ENCODE data around the gene DUSP7.
A peak's percentile ranks its signal among the peaks of the same experiment; 100 is the strongest.

DNA sequence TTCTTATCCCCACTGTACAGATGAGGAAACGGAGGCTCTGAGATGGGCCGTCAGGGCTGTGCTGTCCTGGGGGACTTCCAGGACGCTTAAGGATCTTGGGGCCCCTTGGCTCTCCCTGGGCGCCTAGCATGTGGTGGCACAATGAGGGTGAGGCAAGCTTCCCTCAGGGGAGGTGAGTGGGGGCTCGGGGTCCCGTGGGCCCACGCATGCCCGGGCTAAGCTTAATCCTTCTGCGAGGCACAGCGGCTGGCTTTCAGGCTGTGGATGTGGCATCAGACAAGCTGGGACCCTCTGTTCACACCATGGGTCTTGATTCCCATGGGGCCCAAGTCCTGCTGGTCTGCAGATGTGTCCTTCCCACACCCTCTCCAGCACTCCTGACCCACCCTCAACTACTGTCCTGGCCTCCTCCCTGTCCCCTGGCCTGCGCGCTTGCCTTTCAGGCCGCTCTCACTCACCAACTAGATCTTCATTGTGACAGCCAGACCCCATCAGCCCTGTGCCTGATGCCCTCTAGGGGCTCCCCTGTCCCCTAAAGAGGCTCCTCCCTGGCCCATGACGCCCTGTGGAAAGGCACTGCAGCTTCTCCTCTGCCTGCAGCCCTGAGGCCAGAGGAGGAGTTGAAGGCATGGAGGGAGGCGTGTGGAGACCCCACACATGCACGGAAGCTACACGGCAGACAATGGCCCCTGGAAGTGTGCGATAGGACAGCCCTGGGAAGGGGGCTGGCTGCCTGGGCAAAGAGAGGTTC is 11.3 kb downstream of the DUSP7 start:
- TF ChIP-seq, protein P1, sequence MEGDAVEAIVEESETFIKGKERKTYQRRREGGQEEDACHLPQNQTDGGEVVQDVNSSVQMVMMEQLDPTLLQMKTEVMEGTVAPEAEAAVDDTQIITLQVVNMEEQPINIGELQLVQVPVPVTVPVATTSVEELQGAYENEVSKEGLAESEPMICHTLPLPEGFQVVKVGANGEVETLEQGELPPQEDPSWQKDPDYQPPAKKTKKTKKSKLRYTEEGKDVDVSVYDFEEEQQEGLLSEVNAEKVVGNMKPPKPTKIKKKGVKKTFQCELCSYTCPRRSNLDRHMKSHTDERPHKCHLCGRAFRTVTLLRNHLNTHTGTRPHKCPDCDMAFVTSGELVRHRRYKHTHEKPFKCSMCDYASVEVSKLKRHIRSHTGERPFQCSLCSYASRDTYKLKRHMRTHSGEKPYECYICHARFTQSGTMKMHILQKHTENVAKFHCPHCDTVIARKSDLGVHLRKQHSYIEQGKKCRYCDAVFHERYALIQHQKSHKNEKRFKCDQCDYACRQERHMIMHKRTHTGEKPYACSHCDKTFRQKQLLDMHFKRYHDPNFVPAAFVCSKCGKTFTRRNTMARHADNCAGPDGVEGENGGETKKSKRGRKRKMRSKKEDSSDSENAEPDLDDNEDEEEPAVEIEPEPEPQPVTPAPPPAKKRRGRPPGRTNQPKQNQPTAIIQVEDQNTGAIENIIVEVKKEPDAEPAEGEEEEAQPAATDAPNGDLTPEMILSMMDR (conservative IDR thresholded peaks at IDR 0.05; ENCODE audit: low read depth, low read length): 0 out of 2 replicates have a peak, but pooled peaks have one; percentile 9
- TF ChIP-seq EZH2 (IDR thresholded peaks at IDR 0.05; ENCODE audit: low read length, unreplicated experiment): no peak
- no peak for TF ChIP-seq EZH2phosphoT487 (IDR thresholded peaks at IDR 0.05; ENCODE audit: borderline replicate concordance, low read length)
